ENCODE results near the gene DLGAP5. TPM values are rescaled to one million over a fixed set of nuclear protein-coding genes. Genes with fewer than 3 reads are reported as not detected.
A peak's percentile ranks its signal among the peaks of the same experiment; 100 is the strongest.

DLGAP5 gene
- total and polyA plus RNA-seq, 7 donors: 0.03 to 0.29 (median 0.08) TPM; not detected in 3

DNA sequence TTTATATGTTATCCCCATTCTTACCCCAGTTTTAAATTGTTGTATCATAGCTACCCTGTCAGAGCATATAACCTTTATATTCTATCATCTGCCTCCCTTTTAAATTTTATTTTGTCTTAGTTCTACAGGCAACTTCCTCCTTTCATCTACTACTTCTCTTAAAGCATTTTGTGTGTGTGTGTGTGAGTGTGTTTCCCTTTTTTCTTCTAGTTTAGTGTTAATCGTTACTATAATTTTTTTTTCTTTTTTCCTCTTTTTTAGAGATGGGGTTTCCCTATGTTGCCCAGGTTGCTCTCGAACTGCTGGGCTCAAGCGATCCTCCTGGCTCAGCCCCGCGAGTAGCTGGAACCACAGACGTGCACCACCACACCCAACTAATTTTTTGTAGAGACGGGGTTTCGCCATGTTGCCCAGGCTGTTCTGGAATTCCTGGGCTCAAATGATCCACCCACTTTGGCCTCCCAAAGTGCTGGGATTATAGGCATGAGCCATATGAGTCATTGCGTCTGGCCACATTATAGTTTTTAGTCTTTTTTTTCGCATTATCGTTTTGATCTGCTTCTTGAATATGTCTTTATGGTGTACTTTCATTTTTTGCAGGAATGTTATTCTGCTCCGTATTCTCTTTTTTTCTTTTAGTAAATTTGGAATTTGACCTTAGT lies 46.8 kb upstream of the DLGAP5 start:
- peaks cover 9% of the 10 kb centered on the region for H3K4me1 ChIP-seq
- TF ChIP-seq, protein P1, sequence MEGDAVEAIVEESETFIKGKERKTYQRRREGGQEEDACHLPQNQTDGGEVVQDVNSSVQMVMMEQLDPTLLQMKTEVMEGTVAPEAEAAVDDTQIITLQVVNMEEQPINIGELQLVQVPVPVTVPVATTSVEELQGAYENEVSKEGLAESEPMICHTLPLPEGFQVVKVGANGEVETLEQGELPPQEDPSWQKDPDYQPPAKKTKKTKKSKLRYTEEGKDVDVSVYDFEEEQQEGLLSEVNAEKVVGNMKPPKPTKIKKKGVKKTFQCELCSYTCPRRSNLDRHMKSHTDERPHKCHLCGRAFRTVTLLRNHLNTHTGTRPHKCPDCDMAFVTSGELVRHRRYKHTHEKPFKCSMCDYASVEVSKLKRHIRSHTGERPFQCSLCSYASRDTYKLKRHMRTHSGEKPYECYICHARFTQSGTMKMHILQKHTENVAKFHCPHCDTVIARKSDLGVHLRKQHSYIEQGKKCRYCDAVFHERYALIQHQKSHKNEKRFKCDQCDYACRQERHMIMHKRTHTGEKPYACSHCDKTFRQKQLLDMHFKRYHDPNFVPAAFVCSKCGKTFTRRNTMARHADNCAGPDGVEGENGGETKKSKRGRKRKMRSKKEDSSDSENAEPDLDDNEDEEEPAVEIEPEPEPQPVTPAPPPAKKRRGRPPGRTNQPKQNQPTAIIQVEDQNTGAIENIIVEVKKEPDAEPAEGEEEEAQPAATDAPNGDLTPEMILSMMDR (IDR thresholded peaks at IDR 0.05): no peak
- no peaks in the 10 kb centered on the region for H3K36me3 ChIP-seq (ENCODE audit: insufficient read depth in 1 of 2, low read depth in 1 of 2)
- no peak overlapping the region for H3K4me3 ChIP-seq
- 77 to 89% (median 80%) methylated on average over 12 of the region's 12 CpGs for WGBS, 3 donors
- intact Hi-C loops (cut with DNase I): no loop called here
- no peaks in the 10 kb centered on the region for H3K9me3 ChIP-seq
- no peak overlapping the region for H3K27ac ChIP-seq
- DNase-seq (no peak), ATAC-seq (no peak)
- no peaks in the 10 kb centered on the region for H3K27me3 ChIP-seq (ENCODE audit: insufficient read depth in 3 of 3, low read length in 2 of 3)

DNA sequence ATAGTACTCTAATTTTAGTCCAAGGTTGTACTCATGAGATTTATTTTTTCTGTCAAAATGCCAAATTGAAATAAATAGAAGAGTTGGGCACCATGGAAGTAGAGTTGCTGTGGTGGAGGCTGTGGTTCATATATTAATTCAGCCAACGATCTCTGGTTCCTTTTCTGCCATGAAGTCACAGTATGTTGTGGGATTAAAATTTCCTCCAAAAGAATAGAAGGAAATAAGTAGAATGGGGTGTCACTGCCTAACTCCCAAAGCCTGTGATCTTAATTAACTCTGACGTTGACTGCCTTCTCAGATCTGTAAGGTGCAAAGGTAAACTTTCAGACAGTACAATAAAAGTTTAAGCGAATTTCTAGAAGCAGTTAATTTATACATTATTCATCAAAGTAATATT lies 42.2 kb upstream of the DLGAP5 start:
- H3K27me3 ChIP-seq (ENCODE audit: insufficient read depth in 3 of 3, low read length in 2 of 3): no peaks in the 10 kb centered on the region
- no peak overlapping the region for H3K4me3 ChIP-seq
- H3K36me3 ChIP-seq (ENCODE audit: insufficient read depth in 1 of 2, low read depth in 1 of 2): no peaks in the 10 kb centered on the region
- ATAC-seq: peak in 1 of 4 donors; percentile 45
- DNase-seq: no peak
- no peak overlapping the region for H3K27ac ChIP-seq
- peaks cover 12% of the 10 kb centered on the region for H3K4me1 ChIP-seq
- no peaks in the 10 kb centered on the region for H3K9me3 ChIP-seq
- 22 to 30% (median 24%) methylated on average over 3 of the region's 3 CpGs for WGBS, 3 donors
- intact Hi-C loops (cut with DNase I): no loop called here
- TF ChIP-seq, protein P1 (IDR thresholded peaks at IDR 0.05): no peak

DNA sequence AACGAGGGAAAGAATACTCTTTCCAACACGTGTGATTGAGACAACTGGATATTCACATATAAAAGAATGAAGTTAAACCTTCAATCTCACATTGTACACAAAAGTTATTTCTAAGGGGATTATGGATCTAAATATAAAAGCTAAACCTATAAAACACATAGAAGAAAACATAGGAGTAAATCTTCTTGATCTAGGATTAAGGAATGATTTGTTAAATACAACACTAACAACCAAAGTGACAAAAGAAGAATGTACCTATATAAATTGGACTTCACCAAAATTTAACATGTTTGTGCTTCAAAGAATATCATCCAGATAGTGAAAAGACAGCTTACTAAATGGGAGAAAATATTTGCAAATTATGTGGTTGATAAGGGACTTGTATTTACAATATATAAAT lies 36.9 kb upstream of the DLGAP5 start:
- peaks cover 9% of the 10 kb centered on the region for H3K9me3 ChIP-seq
- peaks cover 4% of the 10 kb centered on the region for H3K4me1 ChIP-seq
- H3K27ac ChIP-seq: no peak overlapping the region
- DNase-seq (no peak), ATAC-seq (no peak)
- H3K4me3 ChIP-seq: no peak overlapping the region
- WGBS, 3 donors: 77 to 87% (median 85%) methylated on average over 2 of the region's 2 CpGs
- no peaks in the 10 kb centered on the region for H3K27me3 ChIP-seq (ENCODE audit: insufficient read depth in 3 of 3, low read length in 2 of 3)
- no peaks in the 10 kb centered on the region for H3K36me3 ChIP-seq (ENCODE audit: insufficient read depth in 1 of 2, low read depth in 1 of 2)
- intact Hi-C loops (cut with DNase I): no loop called here
- TF ChIP-seq, protein P1 (IDR thresholded peaks at IDR 0.05): no peak

DNA sequence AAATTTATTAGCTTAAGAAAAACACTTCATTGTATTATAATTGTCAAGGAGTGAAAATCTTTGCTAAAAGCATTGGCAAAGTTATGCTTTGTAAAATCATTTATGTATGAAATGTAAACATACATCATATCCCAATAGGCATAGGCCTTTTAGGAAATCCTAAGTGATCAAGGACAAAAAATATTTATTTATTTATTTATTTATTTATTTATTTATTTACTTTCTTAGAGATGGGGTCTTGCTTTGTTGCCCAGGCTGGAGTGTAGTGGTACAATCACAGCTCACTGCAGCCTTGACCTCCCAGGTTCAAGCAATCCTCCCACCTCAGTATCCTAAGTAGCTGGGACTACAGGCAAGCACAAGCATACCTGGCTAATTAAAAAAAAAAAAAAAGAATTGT lies 32.0 kb upstream of the DLGAP5 start:
- intact Hi-C loops (cut with DNase I): no loop called here
- DNase-seq (no peak), ATAC-seq (no peak)
- Histone ChIP-seq H3K4me3 (no peak overlapping the region), H3K27me3 (ENCODE audit: insufficient read depth in 3 of 3, low read length in 2 of 3) (no peaks in the 10 kb centered on the region), H3K9me3 (peaks cover 9% of the 10 kb centered on the region), H3K36me3 (ENCODE audit: insufficient read depth in 1 of 2, low read depth in 1 of 2) (no peaks in the 10 kb centered on the region), H3K4me1 (no peaks in the 10 kb centered on the region), H3K27ac (no peak overlapping the region)
- TF ChIP-seq, protein P1 (IDR thresholded peaks at IDR 0.05): no peak

DNA sequence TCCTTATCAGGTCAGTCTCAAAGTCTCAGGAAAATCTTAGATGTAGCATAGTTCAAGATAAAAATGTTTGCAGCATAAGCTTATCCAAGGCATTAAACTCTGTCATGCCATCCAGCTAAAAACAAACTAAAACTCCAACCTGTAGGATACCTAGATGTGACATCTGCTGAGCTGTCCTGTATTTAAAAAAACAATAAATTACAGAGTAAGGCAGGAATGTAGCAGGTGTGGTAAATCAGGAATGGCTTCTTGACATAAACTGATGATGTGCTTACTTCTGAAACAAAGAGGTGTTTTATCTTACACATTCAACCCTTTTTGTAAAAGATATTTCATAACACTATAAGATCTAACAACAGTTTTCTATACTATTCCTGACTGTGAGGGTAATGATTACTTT lies 30.6 kb upstream of the DLGAP5 start:
- H3K4me3 ChIP-seq: no peak overlapping the region
- peaks cover 5% of the 10 kb centered on the region for H3K9me3 ChIP-seq
- intact Hi-C loops (cut with DNase I): no loop called here
- H3K27me3 ChIP-seq (ENCODE audit: insufficient read depth in 3 of 3, low read length in 2 of 3): no peaks in the 10 kb centered on the region
- H3K27ac ChIP-seq: no peak overlapping the region
- DNase-seq (no peak), ATAC-seq (no peak)
- no peaks in the 10 kb centered on the region for H3K4me1 ChIP-seq
- H3K36me3 ChIP-seq (ENCODE audit: insufficient read depth in 1 of 2, low read depth in 1 of 2): no peaks in the 10 kb centered on the region
- TF ChIP-seq, protein P1 (IDR thresholded peaks at IDR 0.05): no peak

Data from psoas muscle (tissue), 8 donors.